Measurements from ENCODE around the gene WTIP. TPM values are rescaled to one million over a fixed set of nuclear protein-coding genes. Genes with fewer than 3 reads are reported as not detected.

WTIP gene
- total and polyA plus RNA-seq, 10 donors = 0.78 to 14.1 (median 7.9) TPM

GRCh38 chr19:34497112-34497805 lies 15.7 kb downstream of the WTIP start:
- peaks cover 0 to 60% (median 2%) of the 10 kb centered on the region in 6 donors for H3K36me3 ChIP-seq
- H3K27me3 ChIP-seq (replicated peaks in 1 of 7) = peaks cover 0 to 20% (median 5%) of the 10 kb centered on the region in 7 donors
- H3K27ac ChIP-seq = no peak overlapping the region
- TF ChIP-seq POLR2A (IDR thresholded peaks at IDR 0.05) = no peak
- TF ChIP-seq CTCF (IDR thresholded peaks at IDR 0.05 in 8 of 11, conservative IDR thresholded peaks at IDR 0.05 in 3 of 11) = no peak
- TF ChIP-seq POLR2AphosphoS5 (IDR thresholded peaks at IDR 0.05) = no peak
- WGBS, 5 donors = 86 to 93% (median 91%) methylated on average over 14 to 15 of the region's 15 CpGs
- intact Hi-C loops (cut with DNase I; ENCODE audit: low total_unique reads) = no loop called here
- peaks cover 0 to 18% (median 14%) of the 10 kb centered on the region in 6 donors for H3K4me1 ChIP-seq
- no peaks in the 10 kb centered on the region for H3K9me3 ChIP-seq
- H3K4me3 ChIP-seq = no peak overlapping the region
- peak; percentile 58 for DNase-seq

GRCh38 chr19:34499155-34499834 lies 17.7 kb downstream of the WTIP start:
- no peaks in the 10 kb centered on the region for H3K9me3 ChIP-seq
- H3K4me3 ChIP-seq = no peak overlapping the region
- H3K27ac ChIP-seq = no peak overlapping the region
- WGBS, 5 donors = 84 to 94% (median 89%) methylated on average over 13 of the region's 13 CpGs
- peaks cover 0 to 45% (median 0%) of the 10 kb centered on the region in 6 donors for H3K36me3 ChIP-seq
- intact Hi-C loops (cut with DNase I; ENCODE audit: low total_unique reads) = no loop called here
- no peak for TF ChIP-seq CTCF (IDR thresholded peaks at IDR 0.05 in 8 of 11, conservative IDR thresholded peaks at IDR 0.05 in 3 of 11)
- TF ChIP-seq POLR2A (IDR thresholded peaks at IDR 0.05) = no peak
- TF ChIP-seq POLR2AphosphoS5 (IDR thresholded peaks at IDR 0.05) = no peak
- H3K4me1 ChIP-seq = peaks cover 0 to 18% (median 14%) of the 10 kb centered on the region in 6 donors
- peaks cover 0 to 20% (median 5%) of the 10 kb centered on the region in 7 donors for H3K27me3 ChIP-seq (replicated peaks in 1 of 7)
- peak; percentile 34 for DNase-seq

- DNase-seq = no peak
- H3K4me3 ChIP-seq = peak overlapping the region in 2 of 8 donors; percentile 5 to 50
- WGBS, 5 donors = 25 to 57% (median 46%) methylated on average over 17 to 25 of the region's 25 CpGs
- H3K36me3 ChIP-seq = peaks cover 0 to 31% (median 0%) of the 10 kb centered on the region in 6 donors
- no peaks in the 10 kb centered on the region for H3K9me3 ChIP-seq
- H3K27me3 ChIP-seq (replicated peaks in 1 of 7) = peaks cover 0 to 20% (median 5%) of the 10 kb centered on the region in 7 donors
- TF ChIP-seq POLR2A (IDR thresholded peaks at IDR 0.05) (no peak), CTCF (IDR thresholded peaks at IDR 0.05 in 8 of 11, conservative IDR thresholded peaks at IDR 0.05 in 3 of 11) (no peak), POLR2AphosphoS5 (IDR thresholded peaks at IDR 0.05) (no peak)
- peaks cover 0 to 18% (median 14%) of the 10 kb centered on the region in 6 donors for H3K4me1 ChIP-seq
- intact Hi-C loops (cut with DNase I; ENCODE audit: low total_unique reads) = no loop called here
- no peak overlapping the region for H3K27ac ChIP-seq
Observed at GRCh38 chr19:34500656-34501120, 19.1 kb downstream of the WTIP start.

Measured in spleen (tissue), 11 donors.